ENCODE results near the gene CD79B.
A peak's percentile ranks its signal among the peaks of the same experiment; 100 is the strongest.

CD79B gene

DNA sequence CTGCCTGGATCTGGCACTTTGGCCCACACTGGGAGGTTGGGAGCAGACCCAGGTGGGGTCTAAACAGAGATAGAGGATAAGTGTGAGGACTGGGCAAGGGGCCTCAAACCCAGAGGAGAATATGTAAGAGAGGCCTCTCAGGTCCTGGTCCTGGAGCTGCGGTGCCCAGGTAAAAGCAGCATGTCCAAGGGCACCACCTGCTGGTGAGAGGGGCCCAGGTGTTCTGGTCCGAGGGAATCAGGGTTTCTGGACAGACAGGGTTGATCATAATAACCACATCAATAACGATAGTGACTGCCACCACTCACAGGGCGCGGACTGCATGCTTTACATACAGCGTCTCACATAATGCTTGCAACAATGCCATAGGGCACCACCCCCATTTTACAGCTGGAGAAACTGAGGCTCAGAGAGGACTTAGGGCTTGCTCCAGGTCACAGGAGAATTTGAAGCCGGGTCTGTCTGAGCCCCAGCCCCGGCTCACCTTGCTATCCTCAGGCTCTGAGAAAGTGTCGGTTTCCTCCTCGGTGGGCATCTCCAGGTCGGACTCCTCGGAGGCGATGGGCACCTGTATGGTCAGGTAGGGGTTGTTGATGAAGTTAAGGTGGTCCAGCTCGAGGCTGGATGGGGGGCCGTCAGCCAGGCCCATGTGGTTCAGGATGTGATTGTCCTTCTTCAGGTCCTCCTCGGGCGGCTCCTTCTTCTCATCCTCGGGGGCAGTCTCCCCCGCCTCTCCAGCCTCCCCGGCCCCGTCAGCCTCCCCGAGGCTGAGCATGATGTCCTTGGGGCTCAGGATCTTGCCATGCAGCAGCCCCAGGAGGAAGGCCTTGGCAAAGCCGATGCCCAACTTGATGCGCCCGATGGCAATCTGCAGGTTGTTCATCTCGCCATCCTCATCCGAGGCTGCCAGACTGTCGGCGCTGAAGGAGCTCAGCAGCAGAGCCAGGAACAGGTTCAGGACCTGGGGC lies 19.1 kb upstream of the CD79B start:
- DNase-seq (ENCODE audit: low read depth) = no peak

DNA sequence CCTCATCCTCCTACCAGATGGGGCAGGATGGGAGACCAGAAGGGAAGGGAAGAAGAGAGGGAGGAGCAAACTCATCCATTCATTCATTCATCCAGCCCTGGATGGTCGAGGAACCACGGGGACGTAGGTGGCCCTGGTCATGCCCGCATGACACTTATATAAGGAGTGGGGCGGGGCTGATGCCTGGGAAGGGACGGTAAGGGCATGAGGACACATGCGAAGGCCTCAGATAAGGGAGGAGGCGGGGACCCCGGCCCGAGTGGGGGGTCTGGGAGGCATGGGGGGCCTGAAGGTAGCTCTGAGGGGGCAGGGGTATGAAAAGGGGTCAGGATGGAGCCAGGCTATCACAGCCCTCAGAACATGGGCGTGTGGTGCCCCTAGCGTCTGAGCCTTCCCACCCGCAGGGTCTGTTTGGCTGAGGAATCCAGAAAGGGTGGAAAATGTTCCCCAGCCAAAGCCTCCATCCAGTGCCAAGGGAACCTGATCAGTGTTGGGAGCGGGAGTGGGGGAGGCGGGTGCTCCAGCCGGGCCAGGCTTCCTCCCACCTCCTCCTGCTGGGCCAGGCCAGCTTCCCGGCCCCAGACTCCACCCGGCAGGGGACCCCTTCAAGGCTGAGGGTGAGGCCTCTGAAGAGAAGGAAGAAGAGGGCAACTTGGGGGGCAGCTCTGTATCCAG lies 17.6 kb upstream of the CD79B start:
- DNase-seq (ENCODE audit: low read depth) = no peak

DNA sequence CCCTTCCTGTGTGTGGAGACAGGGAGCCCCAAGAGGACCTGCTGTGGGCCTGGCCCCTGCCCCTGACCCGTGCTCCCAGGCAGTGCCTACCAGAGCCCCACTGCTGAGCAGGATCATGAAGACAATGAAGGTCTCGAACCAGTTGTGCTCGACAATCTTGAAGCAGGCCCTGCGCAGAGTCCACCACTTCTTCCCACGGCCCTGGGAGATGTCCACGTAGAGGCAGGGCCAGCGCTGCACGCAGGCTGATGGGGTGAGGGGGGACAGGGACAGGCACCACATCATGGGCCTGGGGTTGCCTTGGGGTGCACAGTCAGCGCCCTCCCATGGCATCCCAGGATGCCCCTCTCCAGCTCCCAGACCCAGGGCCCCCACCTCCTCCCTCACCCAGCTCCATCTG lies 16.4 kb upstream of the CD79B start:
- DNase-seq (ENCODE audit: low read depth) = no peak

DNA sequence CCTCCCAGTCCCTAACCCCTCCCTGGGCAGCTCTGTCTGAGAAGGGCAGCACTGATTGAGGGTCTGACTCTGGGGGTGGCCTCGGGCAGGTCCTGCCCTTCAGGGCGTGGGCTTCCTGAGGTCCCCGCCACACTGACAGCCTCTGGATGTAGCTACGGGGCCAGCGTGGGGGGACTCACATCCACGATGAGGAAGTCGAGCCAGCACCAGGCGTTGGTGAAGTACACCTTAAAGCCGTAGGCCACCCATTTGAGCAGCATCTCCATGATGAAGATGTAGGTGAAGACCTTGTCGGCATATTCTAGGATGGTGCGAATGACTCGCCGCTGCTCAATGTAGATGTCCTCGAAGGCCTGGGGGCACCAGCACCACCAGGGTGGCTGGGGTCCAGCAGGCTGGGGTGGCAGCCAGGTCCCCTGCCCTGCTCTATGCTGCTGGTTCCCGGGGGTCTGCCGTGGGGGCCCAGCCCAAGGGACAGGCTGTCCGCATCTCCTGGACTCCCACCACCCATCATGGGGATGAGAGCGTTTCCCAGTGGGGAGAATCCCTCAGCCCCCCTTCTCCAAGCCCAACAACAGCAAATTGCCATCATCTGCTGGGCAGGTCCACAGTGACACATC lies 15.7 kb upstream of the CD79B start:
- no peak for DNase-seq (ENCODE audit: low read depth)

DNA sequence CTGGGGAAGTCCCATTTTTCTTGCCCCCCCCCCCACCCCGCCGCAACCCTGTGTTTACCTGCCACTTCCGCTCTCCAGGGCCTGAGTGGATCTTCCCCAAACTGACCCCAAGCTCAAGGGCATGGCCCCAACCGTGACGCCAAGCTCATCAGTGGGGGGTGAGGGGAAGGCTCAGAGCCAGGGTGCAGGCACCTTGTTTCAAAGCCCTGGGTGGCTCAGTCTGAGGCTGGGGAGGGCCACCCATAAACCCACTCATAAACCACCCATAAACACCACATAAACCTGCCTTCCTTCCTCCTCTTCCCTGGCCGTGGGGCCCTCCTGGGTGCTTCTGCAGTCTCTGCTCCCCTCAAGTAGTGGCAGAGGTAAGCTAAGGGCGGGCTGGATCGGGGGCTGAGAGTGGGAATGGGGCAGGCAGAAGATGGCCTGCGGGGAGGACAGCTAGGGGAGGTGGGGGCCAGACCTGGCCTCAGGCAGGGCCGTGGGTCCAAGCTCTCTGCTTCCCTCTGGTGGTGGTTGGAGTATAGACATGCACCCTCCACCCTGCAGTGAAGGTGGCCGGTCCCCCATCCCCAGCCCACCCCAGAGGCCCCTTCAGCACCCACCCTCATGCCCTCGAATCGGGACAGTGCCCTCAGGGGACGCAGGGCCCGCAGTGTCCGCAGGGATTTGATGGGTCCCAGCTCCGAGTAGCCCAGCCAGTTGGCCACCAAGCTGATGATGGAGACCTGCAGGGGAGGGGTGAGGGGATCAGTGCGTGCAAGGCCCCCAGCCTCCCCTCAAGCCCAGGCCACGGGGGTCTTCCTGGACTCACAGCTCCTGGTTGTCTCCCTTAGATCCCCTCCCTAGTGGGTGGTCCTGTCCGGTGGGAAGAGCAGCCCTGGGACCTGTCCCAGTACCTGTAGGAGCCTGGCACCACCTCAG lies 14.6 kb upstream of the CD79B start:
- DNase-seq (ENCODE audit: low read depth) = peak; percentile 41

DNA sequence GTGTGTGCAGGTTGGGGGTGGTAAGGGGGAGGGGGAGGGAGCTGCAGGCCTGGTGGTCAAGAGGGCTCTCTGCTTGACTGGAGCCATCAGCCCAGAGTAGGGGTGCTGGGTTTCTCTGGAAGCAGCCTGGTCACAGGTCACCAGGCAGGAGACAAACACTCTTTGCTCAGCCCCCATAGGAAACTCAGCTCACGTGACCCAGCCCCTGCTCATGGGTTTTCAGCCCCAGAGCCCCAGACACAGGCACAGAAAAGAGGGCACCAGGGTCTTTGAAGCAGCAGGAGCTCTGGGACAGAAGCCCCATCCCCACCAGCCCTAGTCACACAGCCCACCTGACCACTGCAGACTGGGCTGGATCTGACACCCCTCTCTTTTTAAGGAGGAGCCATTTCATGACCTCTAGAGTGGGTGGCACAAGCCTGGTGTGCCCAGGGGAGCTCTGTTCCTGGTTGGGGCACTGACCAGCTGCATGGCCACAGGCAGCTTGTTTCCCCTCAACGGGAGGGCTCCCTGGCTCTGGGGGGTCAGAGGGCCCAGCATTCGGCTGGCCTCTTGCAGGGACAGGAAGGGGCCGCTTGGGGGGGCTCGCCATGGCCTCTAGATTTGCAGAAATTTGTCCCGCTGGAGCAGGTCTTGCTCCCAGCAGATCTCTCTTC lies 13.8 kb upstream of the CD79B start:
- DNase-seq (ENCODE audit: low read depth) = no peak

DNA sequence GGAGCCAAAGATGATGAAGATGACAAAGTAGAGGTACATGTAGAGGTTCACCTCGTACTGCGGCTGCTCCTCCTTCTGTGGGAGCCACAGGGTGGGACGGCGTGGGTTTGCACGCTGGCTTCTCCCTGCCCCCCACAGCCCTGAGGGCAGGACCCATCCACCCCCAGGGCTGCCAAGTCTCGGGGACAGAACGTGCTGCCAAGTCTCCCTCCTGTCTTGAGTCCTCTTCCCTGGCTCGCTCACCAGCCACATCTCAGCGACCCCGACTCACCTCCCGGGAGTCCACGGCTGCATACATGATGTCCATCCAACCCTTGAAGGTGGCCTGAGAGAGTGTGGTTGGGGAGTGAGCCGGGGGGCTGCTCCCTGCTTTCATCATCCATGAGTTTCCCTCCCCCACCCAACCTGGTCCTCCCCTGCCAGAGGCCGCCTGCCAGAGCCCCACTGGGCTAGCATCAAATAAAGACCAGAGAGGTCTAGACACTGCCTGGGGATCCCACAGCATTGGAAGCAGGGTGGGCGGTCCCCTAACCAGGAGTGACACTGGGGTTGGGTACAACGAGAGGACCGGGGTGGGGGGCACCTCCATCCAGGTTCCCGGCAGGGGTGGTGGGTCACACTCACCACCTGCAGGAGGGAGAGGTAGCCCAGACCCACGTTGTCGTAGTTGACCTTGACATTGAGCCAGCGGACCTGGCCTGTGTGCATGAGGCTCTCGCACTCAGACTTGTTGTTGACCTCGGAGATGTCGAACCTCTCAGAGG lies 12.8 kb upstream of the CD79B start:
- no peak for DNase-seq (ENCODE audit: low read depth)

DNA sequence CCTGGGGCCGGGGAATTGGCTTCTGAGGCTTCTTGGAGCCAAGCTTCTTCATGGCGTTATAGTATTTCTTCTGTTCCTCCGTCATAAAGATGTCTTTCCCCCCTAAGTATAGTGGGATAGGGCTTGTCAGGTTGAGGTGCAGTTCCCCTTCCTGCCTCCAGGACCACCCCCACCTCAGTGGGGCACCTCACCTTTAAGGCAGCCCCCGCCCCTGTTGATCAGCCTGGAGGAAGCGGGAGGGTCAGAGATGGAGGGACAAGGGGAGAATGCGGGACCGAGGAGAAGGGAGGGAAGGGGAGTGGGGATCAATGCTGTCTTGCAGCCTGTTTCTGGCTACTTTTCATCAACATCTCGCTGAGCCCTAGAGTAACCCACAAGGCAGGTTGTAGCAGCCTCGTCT lies 11.6 kb upstream of the CD79B start:
- DNase-seq (ENCODE audit: low read depth) = no peak

DNA sequence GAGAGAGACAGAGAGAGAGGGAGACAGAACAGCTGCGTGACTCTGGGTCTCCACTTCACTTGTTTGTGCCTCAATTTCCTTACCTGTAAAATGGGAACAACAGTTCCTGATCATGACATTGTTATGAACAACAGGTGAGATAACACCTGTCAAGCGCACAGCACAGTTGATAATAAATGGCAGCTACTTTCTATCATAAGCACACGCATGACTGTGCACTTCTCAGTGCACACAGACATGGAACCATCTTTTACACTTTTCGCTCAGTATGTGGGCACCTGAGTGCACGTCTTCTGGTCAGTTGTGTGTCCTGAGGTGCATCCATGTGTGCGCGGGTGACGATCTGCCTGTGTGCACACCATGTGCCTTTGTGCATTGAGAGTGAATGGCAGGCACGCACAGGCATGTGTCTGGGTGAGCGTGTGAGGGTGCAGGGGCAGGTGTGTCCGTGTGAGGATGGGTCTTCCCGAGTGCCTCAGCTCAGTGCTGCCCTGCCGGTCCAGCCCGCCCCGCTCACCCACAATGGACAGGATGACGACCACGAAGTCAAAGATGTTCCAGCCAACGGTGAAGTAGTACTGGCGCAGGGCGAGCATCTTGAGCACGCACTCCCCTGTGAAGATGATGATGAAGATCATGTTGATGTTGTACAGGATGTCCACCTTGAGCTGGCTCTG lies 10.3 kb upstream of the CD79B start:
- DNase-seq (ENCODE audit: low read depth) = no peak

DNA sequence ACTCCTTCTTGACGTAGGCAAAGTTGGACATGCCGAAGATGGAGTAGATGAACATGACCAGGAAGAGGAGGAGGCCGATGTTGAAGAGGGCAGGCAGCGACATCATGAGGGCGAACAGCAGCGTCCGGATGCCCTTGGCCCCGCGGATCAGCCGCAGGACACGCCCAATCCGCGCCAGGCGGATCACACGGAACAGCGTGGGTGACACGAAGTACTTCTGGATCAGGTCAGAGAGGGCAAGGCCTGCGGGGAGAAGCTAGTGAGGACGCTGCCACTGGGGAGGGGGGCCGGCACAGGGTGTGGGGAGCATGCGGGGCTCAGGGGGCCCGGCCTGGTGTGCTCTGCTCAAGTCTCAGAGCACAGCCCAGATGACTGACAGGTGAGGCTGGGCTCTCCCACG lies 9.6 kb upstream of the CD79B start:
- DNase-seq (ENCODE audit: low read depth) = no peak

DNA sequence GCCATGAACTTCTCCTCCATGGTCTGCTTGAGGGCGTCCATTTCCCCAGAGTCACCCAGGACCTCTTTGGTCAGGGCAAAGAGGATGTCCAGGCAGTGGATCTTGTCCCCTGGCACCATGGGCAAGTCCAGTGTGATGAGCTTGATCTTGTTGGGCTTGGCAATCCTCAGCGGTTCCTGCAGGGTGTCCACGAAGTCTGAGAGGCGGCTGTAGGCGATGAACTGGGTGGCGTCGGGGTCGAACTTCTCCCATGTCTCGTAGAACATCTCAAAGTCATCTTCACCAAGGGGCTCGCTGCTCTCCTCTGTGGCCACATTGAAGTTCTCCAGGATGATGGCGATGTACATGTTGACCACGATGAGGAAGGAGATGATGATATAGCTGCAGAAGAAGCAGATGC lies 9.0 kb upstream of the CD79B start:
- DNase-seq (ENCODE audit: low read depth) = no peak

DNA sequence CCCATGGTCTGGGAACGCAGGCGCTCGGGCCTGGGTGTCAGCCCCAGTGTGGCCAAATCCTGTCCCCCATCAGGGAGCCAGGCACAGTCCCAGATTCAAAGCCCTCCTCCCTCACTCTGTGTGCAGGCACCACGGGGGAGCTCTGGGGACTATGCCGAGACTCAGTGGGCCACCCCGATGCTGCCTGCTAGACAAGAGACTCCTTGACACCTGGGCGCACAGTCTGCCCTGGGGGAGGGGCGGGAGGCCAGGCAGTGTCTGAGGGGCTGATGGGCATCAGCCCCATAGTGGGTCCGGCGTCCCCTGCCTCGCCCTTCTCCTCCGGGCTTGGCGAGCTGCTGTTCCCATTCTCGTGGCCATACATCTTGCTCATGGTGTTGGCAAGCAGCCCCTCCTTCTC lies 8.5 kb upstream of the CD79B start:
- no peak for DNase-seq (ENCODE audit: low read depth)

DNA sequence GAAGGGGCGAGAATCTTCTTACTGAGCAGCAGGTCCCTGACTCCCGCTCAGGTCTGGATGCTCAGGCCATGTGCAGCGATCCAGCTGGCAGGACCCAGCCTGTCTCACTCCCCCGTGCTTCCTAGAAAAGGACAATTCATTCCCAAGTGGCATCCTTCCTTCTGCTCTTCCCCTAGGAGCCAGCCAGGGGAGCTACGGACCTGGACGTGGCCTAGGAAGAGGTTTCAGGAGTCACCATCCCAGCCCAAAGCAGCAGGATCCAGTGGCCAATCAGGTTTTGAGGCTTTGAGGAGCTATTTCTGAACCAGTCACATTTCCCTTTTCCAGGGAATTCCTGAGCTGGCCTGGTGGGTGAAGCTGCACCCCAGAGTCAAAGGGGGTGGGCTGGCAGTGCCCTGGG lies 7.8 kb upstream of the CD79B start:
- DNase-seq (ENCODE audit: low read depth) = no peak

DNA sequence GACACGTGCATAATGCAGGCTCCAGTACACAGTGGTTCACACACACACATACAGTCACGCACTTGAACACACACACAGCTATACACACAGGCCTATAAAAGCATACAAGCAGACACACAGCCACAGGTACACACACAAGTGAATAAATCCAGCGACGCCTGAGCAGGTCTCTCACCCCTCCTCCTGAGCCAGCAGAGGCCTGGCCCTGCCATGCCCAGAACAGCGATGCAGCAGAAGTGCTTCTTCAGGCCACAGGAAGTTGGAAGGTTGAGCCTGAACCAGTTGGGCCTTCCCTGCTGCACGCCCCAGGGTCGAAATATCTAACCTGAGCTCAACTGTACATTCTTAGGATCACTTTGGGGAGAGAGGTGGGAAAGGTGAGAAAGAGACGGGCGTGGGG lies 7.3 kb upstream of the CD79B start:
- DNase-seq (ENCODE audit: low read depth) = no peak

DNA sequence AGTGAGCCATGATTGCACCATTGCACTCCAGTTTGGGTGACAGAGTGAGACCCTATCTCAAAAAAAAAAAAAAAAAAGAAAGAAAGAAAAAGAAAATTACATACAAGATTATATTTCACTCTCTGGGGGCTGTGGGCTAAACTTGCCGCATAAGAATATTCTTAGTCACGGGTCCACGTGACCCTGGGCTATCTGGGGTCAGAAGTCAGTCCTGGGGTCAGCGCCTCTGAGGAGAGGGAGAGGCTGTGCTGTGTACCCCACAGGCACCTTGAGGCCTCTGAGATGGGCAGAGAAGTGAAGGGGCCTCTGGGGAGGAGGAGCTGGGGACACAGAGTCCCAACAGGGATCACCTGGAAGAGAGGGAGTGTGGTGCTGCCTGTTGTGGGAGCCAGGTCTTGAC lies 5.8 kb upstream of the CD79B start:
- no peak for DNase-seq (ENCODE audit: low read depth)

DNA sequence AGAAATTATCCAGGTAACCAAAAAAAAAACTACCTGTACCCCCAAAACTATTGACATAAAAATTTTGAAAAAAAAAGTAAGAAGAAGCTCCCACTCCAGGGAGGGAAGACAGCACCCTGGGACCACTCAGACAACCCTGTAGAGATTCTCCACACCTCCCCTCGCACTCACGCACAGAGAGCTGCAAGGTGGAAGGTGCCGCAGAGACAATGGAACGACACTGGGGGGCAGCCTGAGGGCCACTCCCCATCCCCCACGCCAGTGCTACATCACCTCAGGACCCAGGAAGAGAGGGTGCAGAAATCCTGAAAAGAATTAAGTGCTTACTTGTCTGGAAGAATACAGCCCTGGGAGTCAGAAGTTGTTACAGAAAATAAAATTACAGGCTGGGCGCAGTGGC lies 5.2 kb upstream of the CD79B start:
- DNase-seq (ENCODE audit: low read depth) = no peak

DNA sequence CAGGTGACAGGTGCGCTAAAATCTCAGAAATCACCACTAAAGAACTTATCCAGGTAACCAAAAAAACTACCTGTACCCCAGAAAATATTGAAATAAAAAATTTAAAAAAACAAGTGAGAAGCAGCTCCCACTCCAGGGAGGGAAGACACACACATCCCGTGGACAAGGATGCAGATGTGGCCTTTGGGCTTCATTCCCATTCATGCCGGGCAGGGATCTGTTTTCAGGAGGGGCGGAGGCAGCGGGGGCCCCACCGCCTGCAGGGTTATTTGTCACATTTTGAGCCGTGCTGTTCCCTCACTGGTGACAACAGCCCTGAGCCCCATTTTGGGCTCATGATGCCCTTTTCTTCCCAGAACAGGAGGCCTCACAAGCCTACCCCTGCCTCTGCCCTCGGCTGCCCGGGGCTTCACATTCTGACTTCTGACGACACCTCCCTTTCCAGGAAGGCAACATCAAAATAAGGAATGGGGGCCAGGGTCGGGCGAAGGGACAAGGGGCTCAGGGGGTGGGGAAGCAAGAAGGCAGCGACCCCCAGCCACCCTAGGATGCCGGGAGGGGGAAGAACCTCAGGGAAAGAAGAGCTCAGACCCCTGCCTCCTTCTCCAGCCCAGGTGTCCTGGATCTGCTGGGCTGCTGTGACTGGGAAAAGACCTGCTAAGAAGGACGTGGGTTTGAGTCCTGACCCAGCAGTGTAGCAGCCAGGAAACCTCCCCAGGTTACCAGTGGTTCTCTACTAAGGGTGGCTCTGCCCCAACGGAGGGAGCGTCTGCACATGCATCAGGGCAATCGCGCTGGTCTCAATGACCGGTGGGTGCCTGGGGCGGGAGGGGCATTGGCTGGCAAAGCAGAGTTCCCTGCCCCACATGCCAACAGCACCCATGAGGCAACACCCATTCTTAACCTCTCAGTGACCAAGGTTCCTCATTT lies 2.3 kb upstream of the CD79B start:
- DNase-seq (ENCODE audit: low read depth) = no peak

DNA sequence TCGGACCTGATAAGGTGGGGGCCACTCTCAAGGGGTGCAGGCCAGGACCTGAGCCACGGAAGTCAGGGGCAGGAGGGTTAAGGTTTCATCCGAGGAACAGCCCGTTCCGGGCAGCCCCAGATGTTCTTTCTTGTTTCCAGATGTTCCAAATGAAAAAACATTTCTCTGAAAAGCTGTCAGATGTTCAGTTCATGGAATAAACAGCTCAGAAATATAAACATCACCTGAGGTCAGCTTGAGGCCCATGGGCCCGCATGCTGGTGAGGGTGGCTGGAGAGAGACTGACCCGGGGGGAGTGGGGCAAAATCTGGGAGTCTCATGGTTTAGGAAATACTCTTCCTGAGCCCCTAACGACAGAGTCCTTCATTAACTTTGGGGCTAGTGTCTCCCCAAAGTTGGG lies 1.5 kb upstream of the CD79B start:
- no peak for DNase-seq (ENCODE audit: low read depth)

DNA sequence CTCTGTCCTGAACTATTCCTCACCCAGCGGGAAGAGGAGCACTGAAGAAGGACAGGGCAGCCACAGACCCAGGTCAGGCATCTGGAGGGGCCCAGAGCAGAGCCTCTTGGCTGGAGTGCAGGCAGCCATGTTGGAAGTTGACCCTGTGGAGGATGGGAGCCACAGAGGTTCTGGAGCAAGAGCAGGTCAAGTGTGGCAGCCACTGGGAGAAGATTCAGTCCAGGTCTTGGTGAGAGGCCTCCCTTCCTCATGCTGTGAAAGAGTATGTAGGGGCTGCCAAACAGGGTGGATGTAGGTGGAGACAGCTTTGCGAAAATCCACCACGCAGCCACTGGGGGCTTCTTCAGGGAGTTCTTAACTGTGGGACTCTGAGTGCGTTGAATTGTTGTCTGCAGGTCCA lies 590 bp upstream of the CD79B start:
- DNase-seq (ENCODE audit: low read depth) = no peak
